Endothelial cell of umbilical vein (primary cell): Measurements from ENCODE around the gene AQP12B. TPM values are rescaled to one million over a fixed set of nuclear protein-coding genes. Genes with fewer than 3 reads are reported as not detected.

ENCODE experiments used
- BruUV-seq: library from RNA; stranded (reverse); fragments of 400-500 nt; replicated peaks from 2 replicates; lab custom pipeline; 2021; lab: Mats Ljungman, UMichigan
- CTCF ChIA-PET: fragments of 300-600, 350-600 bp; sonication (Branson Sonifier 250); formaldehyde crosslinking; loops from one replicate; lab custom pipeline; 2021; ENCODE audit warnings: antibody characterized with exemption, inconsistent platforms; lab: Charles Lee
- POLR2A ChIA-PET: fragments of 300-600, 350-600 bp; sonication (Branson Sonifier 250); formaldehyde crosslinking; loops from one replicate; lab custom pipeline; 2021; ENCODE audit warnings: antibody characterized with exemption, inconsistent platforms; lab: Charles Lee
- DNase-seq: peaks from one replicate; pipeline ENCODE4 v3.0.0-alpha.2; 2011; ENCODE audit warnings: low read depth, low spot score
- FAIRE-seq: peaks from 2 replicates; lab custom pipeline; 2011; peaks lifted over from hg19 to GRCh38; lab: Jason Lieb, UNC
- H2AFZ ChIP-seq: 2 replicates; pipeline ENCODE4 v1.6.0; 2012; ENCODE audit warnings: low read depth, low read length, control low read depth, inconsistent platforms
- H3K27ac ChIP-seq: 2 replicates; pipeline ENCODE4 v1.5.1; 2011; ENCODE audit warnings: low read depth, mild to moderate bottlenecking, control low read depth, low read length, moderate library complexity; ENCODE audit not compliant: insufficient read depth
- H3K27me3 ChIP-seq, 2 experiments: 2 replicates each; pipeline versions ENCODE4 v1.6.0 to v1.6.1; 2011; ENCODE audit warnings: low read length in 2 of 2, mixed read lengths in 1 of 2; ENCODE audit not compliant: control insufficient read depth in 2 of 2, insufficient read depth in 2 of 2
- H3K36me3 ChIP-seq, 2 experiments: 2 replicates in 1 of 2; 3 replicates in 1 of 2; pipeline ENCODE4 v1.5.1; 2011; ENCODE audit warnings: low read length in 2 of 2, mild to moderate bottlenecking in 1 of 2, moderate library complexity in 1 of 2; ENCODE audit not compliant: control insufficient read depth in 2 of 2, insufficient read depth in 2 of 2; ENCODE audit errors: extremely low read depth in 1 of 2
- H3K4me1 ChIP-seq: 3 replicates; pipeline ENCODE4 v1.5.1; 2011; ENCODE audit warnings: mild to moderate bottlenecking, low read length; ENCODE audit not compliant: control insufficient read depth, insufficient read depth; ENCODE audit errors: extremely low read depth
- H3K4me2 ChIP-seq: 2 replicates; pipeline ENCODE4 v1.6.1; 2011; ENCODE audit warnings: low read length, control low read depth, mixed read lengths; ENCODE audit not compliant: insufficient read depth
- H3K4me3 ChIP-seq, 3 experiments: fragments of 200-600 bp in 1 of 3; sonication (generic), shearing (Covaris generic) in 1 of 3; replicated peaks in 1 of 3; 2 replicates each; pipeline ENCODE4 v1.5.1; 2011 to 2016; ENCODE audit warnings: control low read depth in 3 of 3, low read length in 3 of 3, mild to moderate bottlenecking in 2 of 3, inconsistent platforms in 1 of 3, low read depth in 1 of 3, moderate library complexity in 1 of 3; ENCODE audit not compliant: insufficient read depth in 1 of 3
- H3K79me2 ChIP-seq: 2 replicates; pipeline ENCODE4 v1.6.0; 2012; ENCODE audit warnings: low read length, inconsistent platforms; ENCODE audit not compliant: control insufficient read depth, insufficient read depth
- H3K9ac ChIP-seq: replicated peaks from 2 replicates; pipeline ENCODE3; 2011; ENCODE audit warnings: low read length, control low read depth; ENCODE audit not compliant: insufficient read depth; ENCODE audit errors: extremely low read depth
- H3K9me1 ChIP-seq: replicated peaks from 3 replicates; pipeline ENCODE4 v1.6.0; 2011; ENCODE audit warnings: mild to moderate bottlenecking, low read length; ENCODE audit not compliant: control insufficient read depth, insufficient read depth; ENCODE audit errors: extremely low read depth
- H3K9me3 ChIP-seq: replicated peaks from 2 replicates; pipeline ENCODE4 v1.5.1; 2012; ENCODE audit warnings: low read length, inconsistent platforms; ENCODE audit not compliant: control insufficient read depth, insufficient read depth
- H4K20me1 ChIP-seq: replicated peaks from 2 replicates; pipeline ENCODE3; 2011; ENCODE audit warnings: mild to moderate bottlenecking, low read length; ENCODE audit not compliant: control insufficient read depth, insufficient read depth; ENCODE audit errors: extremely low read depth
- CTCF ChIP-seq, 2 donors: IDR thresholded peaks; 1 replicate in 1 of 2; 2 replicates in 1 of 2; pipeline ENCODE4 v1.5.1; 2011; ENCODE audit warnings: low read length in 2 of 2, mild to moderate bottlenecking in 2 of 2, moderate library complexity in 2 of 2, control low read depth in 1 of 2, inconsistent platforms in 1 of 2, low read depth in 1 of 2; ENCODE audit not compliant: insufficient read depth in 1 of 2; ENCODE audit errors: extremely low read depth in 1 of 2
- EZH2 ChIP-seq: IDR thresholded peaks from 2 replicates; pipeline ENCODE4 v1.6.1; 2012; ENCODE audit warnings: borderline replicate concordance, low read depth, mild to moderate bottlenecking, moderate library complexity, low read length, inconsistent platforms; ENCODE audit not compliant: severe bottlenecking
- FOS ChIP-seq: IDR thresholded peaks from 2 replicates; pipeline ENCODE4 v1.6.1; 2011; ENCODE audit warnings: mild to moderate bottlenecking, low read length, moderate library complexity, borderline replicate concordance; ENCODE audit not compliant: insufficient read depth
- GATA2 ChIP-seq: IDR thresholded peaks from 2 replicates; pipeline ENCODE4 v1.7.0; 2011; ENCODE audit warnings: low read depth, mild to moderate bottlenecking, moderate library complexity, mixed read lengths, low read length; ENCODE audit not compliant: insufficient read length, insufficient read depth
- JUN ChIP-seq: IDR thresholded peaks from 2 replicates; pipeline ENCODE4 v1.6.1; 2011; ENCODE audit warnings: borderline replicate concordance, low read depth; ENCODE audit not compliant: insufficient read length, insufficient read depth
- MAX ChIP-seq: IDR thresholded peaks from 2 replicates; pipeline ENCODE4 v1.6.1; 2011; ENCODE audit not compliant: insufficient read depth, insufficient read length
- MYC ChIP-seq: IDR thresholded peaks from one replicate; pipeline ENCODE4 v1.6.1; 2011; ENCODE audit warnings: mild to moderate bottlenecking, low read depth, low read length
- POLR2A ChIP-seq: IDR thresholded peaks from 2 replicates; pipeline ENCODE4 v1.6.1; 2012; ENCODE audit warnings: low read depth, mild to moderate bottlenecking, control low read depth, low read length
- POLR2AphosphoS5 ChIP-seq: IDR thresholded peaks from 2 replicates; pipeline ENCODE4 v1.6.1; 2012; ENCODE audit warnings: low read depth, mild to moderate bottlenecking, control low read depth, low read length, moderate library complexity; ENCODE audit not compliant: insufficient read depth
- dilution Hi-C: fragments of 300-500 bp; cut with MboI; formaldehyde crosslinking; loops from one replicate; pipeline ENCODE4 v1.15.0; 2019; ENCODE audit warnings: low sequenced_read_pairs; ENCODE audit not compliant: extremely low pct_ligation_motif_present
- intact Hi-C: fragments of 100-400 bp; cut with micrococcal nuclease; formaldehyde crosslinking; loops from one replicate; pipeline ENCODE4 v1.10.0; 2022
- polyA plus RNA-seq, 4 experiments: library from polyadenylated mRNA; depleted of rRNA in 3 of 4; stranded (reverse) in 3 of 4; unstranded in 1 of 4; fragments of >200 nt; gene quantifications; 2 replicates each; pipeline versions ENCODE4 v1.2.1 to v1.2.3, GENCODE V29; 2011 to 2012; ENCODE audit warnings: missing spikeins in 1 of 4
- total RNA-seq: library from RNA; stranded (reverse); gene quantifications from 2 replicates; pipeline ENCODE4 v1.2.3, GENCODE V29; 2021

The AQP12B gene
- total and polyA plus RNA-seq, 2 donors (not counting 3 experiments of a cell fraction or from before 2014, with no cell fraction given) = not detected

GRCh38 chr2:240714747-240715725, 32.4 kb upstream of the AQP12B start:
- ChIA-PET POLR2A (no interaction called here), CTCF (no interaction called here)
- dilution Hi-C loops = no loop called here
- no peaks in the 10 kb centered on the region for H3K36me3 ChIP-seq
- no peaks in the 10 kb centered on the region for H3K27me3 ChIP-seq
- intact Hi-C loops = no loop called here
- FAIRE-seq (no peak), DNase-seq (no peak)
- no peaks in the 10 kb centered on the region for H3K79me2 ChIP-seq
- no TSS peak for BruUV-seq
- no peaks in the 10 kb centered on the region for H3K9me1 ChIP-seq
- H2AFZ ChIP-seq = no peak overlapping the region
- H3K9ac ChIP-seq = no peak overlapping the region
- H4K20me1 ChIP-seq = no peaks in the 10 kb centered on the region
- H3K27ac ChIP-seq = no peak overlapping the region
- no peak for TF ChIP-seq CTCF (IDR thresholded peaks at IDR 0.05; ENCODE audit: extremely low read depth in 1 of 2, insufficient read depth in 1 of 2, low read depth in 1 of 2, low read length in 2 of 2)
- TF ChIP-seq EZH2 = no peak
- TF ChIP-seq MYC = no peak
- TF ChIP-seq POLR2AphosphoS5 = no peak
- no peak for TF ChIP-seq FOS
- TF ChIP-seq GATA2 = no peak
- no peak for TF ChIP-seq POLR2A
- no peak for TF ChIP-seq MAX
- no peak for TF ChIP-seq JUN
- H3K4me2 ChIP-seq = no peak overlapping the region
- no peaks in the 10 kb centered on the region for H3K4me1 ChIP-seq
- H3K9me3 ChIP-seq = no peaks in the 10 kb centered on the region
- H3K4me3 ChIP-seq = no peak overlapping the region
